K562 (cell line): Measurements from ENCODE around the gene PRDM16. TPM values are rescaled to one million over a fixed set of nuclear protein-coding genes. Genes with fewer than 3 reads are reported as not detected.

Experiments
- E2F3 ChIP-seq: fragments of 250-450 bp; sonication (Bioruptor Pico); IDR thresholded peaks from 2 replicates; pipeline ENCODE4 v1.4.0; 2020; ENCODE audit warnings: mild to moderate bottlenecking
- E2F6 ChIP-seq, 2 experiments: IDR thresholded peaks; 2 replicates each; pipeline ENCODE4 v1.6.1; 2011; ENCODE audit warnings: borderline replicate concordance in 1 of 2, control low read depth in 1 of 2, low read depth in 1 of 2, low read length in 1 of 2, mild to moderate bottlenecking in 1 of 2, mixed read lengths in 1 of 2, moderate library complexity in 1 of 2; ENCODE audit not compliant: insufficient read depth in 1 of 2, insufficient read length in 1 of 2, poor library complexity in 1 of 2, severe bottlenecking in 1 of 2; ENCODE audit errors: extremely low read depth in 1 of 2
- GATAD2A ChIP-seq: fragments of 450-650 bp; IDR thresholded peaks from 2 replicates; pipeline ENCODE4 v1.6.1; 2017
- KLF13 ChIP-seq: fragments of 450-650 bp; IDR thresholded peaks from 2 replicates; pipeline ENCODE4 v1.6.1; 2016; ENCODE audit warnings: missing genetic modification characterization, low read depth, mild to moderate bottlenecking, missing compliant biosample characterization, moderate library complexity, borderline replicate concordance
- MAFF ChIP-seq: IDR thresholded peaks from 2 replicates; pipeline ENCODE4 v1.6.1; 2012; ENCODE audit warnings: low read length, improper control_type of control experiment
- MNT ChIP-seq, 2 experiments: fragments of 450-650 bp; conservative IDR thresholded peaks; 2 replicates each; pipeline ENCODE4 v1.6.1; 2017; ENCODE audit warnings: mild to moderate bottlenecking in 2 of 2, moderate library complexity in 2 of 2
- NFIC ChIP-seq: fragments of 450-650 bp; IDR thresholded peaks from 2 replicates; pipeline ENCODE4 v1.6.1; 2017; ENCODE audit warnings: mild to moderate bottlenecking, inconsistent platforms
- POLR2G ChIP-seq: fragments of 200-400 bp; formaldehyde crosslinking; IDR thresholded peaks from 2 replicates; pipeline ENCODE4 v1.6.1; 2017; ENCODE audit warnings: low read depth, mild to moderate bottlenecking, antibody characterized with exemption, low read length, moderate library complexity
- PRMT5 ChIP-seq: sonication (generic); formaldehyde crosslinking; IDR thresholded peaks from 2 replicates; pipeline ENCODE4 v1.5.0; 2020; ENCODE audit warnings: missing genetic modification reagents
- SAFB ChIP-seq: fragments of 200-400 bp; formaldehyde crosslinking; IDR thresholded peaks from 2 replicates; pipeline ENCODE4 v1.6.1; 2017; ENCODE audit warnings: low read depth, low read length, borderline replicate concordance
- TARDBP ChIP-seq: fragments of 450-650 bp; IDR thresholded peaks from 2 replicates; pipeline ENCODE4 v1.6.1; 2016
- ZBTB12 ChIP-seq: fragments of 250-450 bp; sonication (Bioruptor Pico); IDR thresholded peaks from 2 replicates; pipeline ENCODE4 v1.4.0; 2020
- ZNF384 ChIP-seq: IDR thresholded peaks from 2 replicates; pipeline ENCODE4 v1.6.1; 2012; ENCODE audit warnings: low read depth, low read length, improper control_type of control experiment
- ZNF584 ChIP-seq: fragments of 200-800 bp; sonication (Bioruptor generic); IDR thresholded peaks from 2 replicates; pipeline ENCODE4 v1.6.1; 2016; ENCODE audit warnings: low read depth, mild to moderate bottlenecking, missing genetic modification characterization, missing compliant biosample characterization
- ZNF592 ChIP-seq: fragments of 450-650 bp; IDR thresholded peaks from 2 replicates; pipeline ENCODE4 v1.6.1; 2017; ENCODE audit warnings: antibody characterized with exemption, mild to moderate bottlenecking
- ZNF639 ChIP-seq, 2 experiments: fragments of 200-800 bp in 1 of 2; sonication (Bioruptor generic) in 1 of 2; sonication (generic) in 1 of 2; formaldehyde crosslinking in 1 of 2; IDR thresholded peaks in 1 of 2; conservative IDR thresholded peaks in 1 of 2; 2 replicates each; pipeline versions ENCODE4 v1.5.0 to v1.6.1; 2016 to 2020; ENCODE audit warnings: missing compliant biosample characterization in 1 of 2, missing genetic modification characterization in 1 of 2, missing genetic modification reagents in 1 of 2
- polyA plus RNA-seq, 8 experiments: library from polyadenylated mRNA; depleted of rRNA in 4 of 8; stranded (reverse) in 5 of 8; unstranded in 3 of 8; fragments of >200 nt; fragmentation: Nextera tagmentation in 2 of 8; fragmentation: Illumina TruSeq in 1 of 8; extraction: Ambion mirVana in 2 of 8; extraction: Trizol in 1 of 8; gene quantifications; 2 replicates each; pipeline versions ENCODE4 v1.2.1 to v1.2.3, GENCODE V29; 2011 to 2014; ENCODE audit warnings: inconsistent platforms in 1 of 8, missing spikeins in 1 of 8
- total RNA-seq, 7 experiments: library from RNA; depleted of rRNA in 6 of 7; stranded (reverse); fragments of >200 nt in 6 of 7; fragmentation: Illumina TruSeq in 2 of 7; extraction: Trizol in 2 of 7; gene quantifications; 2 replicates each; pipeline versions ENCODE4 v1.2.1 to v1.2.3, GENCODE V29; 2011 to 2021; ENCODE audit warnings: low replicate concordance in 1 of 7

Gene PRDM16
- total and polyA plus RNA-seq, 9 of the 15 experiments (the other 6 are each of a cell fraction or from before 2014, with no cell fraction given): 0.10 to 0.27 TPM; not detected in 7

GRCh38 chr1:3312898-3313575, 244.0 kb downstream of the PRDM16 start (continued):
- peak; percentile 32 to 49; a peak in 1 of 4 replicates for TF ChIP-seq MNT (conservative IDR thresholded peaks at IDR 0.05)
- peak; percentile 77; the same call in 1 of the 2 replicates for TF ChIP-seq TARDBP
- TF ChIP-seq E2F6 (IDR thresholded peaks at IDR 0.05; ENCODE audit: borderline replicate concordance in 1 of 2, extremely low read depth in 1 of 2, insufficient read depth in 1 of 2, insufficient read length in 1 of 2, low read depth in 1 of 2, low read length in 1 of 2, poor library complexity in 1 of 2, severe bottlenecking in 1 of 2): peak; percentile 77 to 89
- peak; percentile 72 for TF ChIP-seq NFIC
- TF ChIP-seq ZNF384: no peak
- TF ChIP-seq SAFB: peak; percentile 7; the same call in 1 of the 2 replicates
- peak; percentile 69; the same call in 1 of the 2 replicates for TF ChIP-seq ZNF584
- no peak for TF ChIP-seq KLF13 (tag)
- TF ChIP-seq POLR2G: peak; percentile 51
- TF ChIP-seq ZNF592: peak; percentile 74; the same call in 1 of the 2 replicates
- TF ChIP-seq GATAD2A: peak; percentile 73; the same call in 1 of the 2 replicates
- TF ChIP-seq E2F3 (CRISPR knock-in tag): peak; percentile 68
- TF ChIP-seq PRMT5 (CRISPR knock-in tag): no peak
- peak; percentile 24; the same call in 1 of the 2 replicates for TF ChIP-seq MAFF
- TF ChIP-seq ZBTB12 (CRISPR knock-in tag): peak; percentile 37; the same call in 1 of the 2 replicates
- TF ChIP-seq ZNF639 (CRISPR knock-in tag; conservative IDR thresholded peaks at IDR 0.05 in 1 of 2, IDR thresholded peaks at IDR 0.05 in 1 of 2): peak in 1 of 2 experiments; percentile 82; a peak in 2 of 4 replicates
